H1 (cell line): ENCODE results near the gene POU5F1. TPM values are rescaled to one million over a fixed set of nuclear protein-coding genes. Genes with fewer than 3 reads are reported as not detected.

Experiments used
- SP1 ChIP-seq: IDR thresholded peaks from 2 replicates; pipeline ENCODE4 v1.6.1; 2011; ENCODE audit warnings: low read depth, low read length
- TCF12 ChIP-seq: IDR thresholded peaks from 2 replicates; pipeline ENCODE4 v1.6.1; 2011; ENCODE audit warnings: low read depth, mild to moderate bottlenecking, low read length
- polyA plus RNA-seq, 7 experiments: library from polyadenylated mRNA; depleted of rRNA in 3 of 7; stranded (reverse) in 5 of 7; unstranded in 2 of 7; fragments of >200 nt in 5 of 7; fragments of 200-250 nt in 2 of 7; gene quantifications; 1 replicate in 5 of 7; 2 replicates in 1 of 7; 4 replicates in 1 of 7; pipeline versions ENCODE4 v1.2.1 to v1.2.3, GENCODE V29; 2011 to 2013; ENCODE audit warnings: missing spikeins in 2 of 7, mixed read lengths in 2 of 7
- total RNA-seq: library from RNA; stranded (reverse); fragmentation: NEBNext Ultra II Directional; extraction: Animal tissue kit (Norgen Biotek cat#: 25700); gene quantifications from 2 replicates; pipeline ENCODE4 v1.2.1, GENCODE V29; 2021

POU5F1 gene
- total and polyA plus RNA-seq, 2 of the 8 experiments (the other 6 are each of a cell fraction or from before 2014, with no cell fraction given), result 2,437 to 2,526 TPM

- TF ChIP-seq SP1 (peak; percentile 86), TCF12 (no peak)
These were observed 10.0 kb upstream of the POU5F1 start (continued) for GRCh38 chr6:31180500-31180899.
